Ovary (tissue), 3 donors: Measurements from ENCODE around the gene AOPEP.
A peak's percentile ranks its signal among the peaks of the same experiment; 100 is the strongest.

Experiments used
- CTCF ChIP-seq, 3 donors: fragments of 450-650 bp in 2 of 3; fragments of 200-600 bp in 1 of 3; IDR thresholded peaks; one replicate each; pipeline versions ENCODE4 v1.5.1 to v1.8.0; 2016 to 2022; ENCODE audit warnings: antibody characterized with exemption in 3 of 3, mild to moderate bottlenecking in 1 of 3
- EP300 ChIP-seq: sonication (generic); formaldehyde crosslinking; IDR thresholded peaks from one replicate; pipeline ENCODE4 v1.6.1; 2017; ENCODE audit warnings: antibody characterized with exemption
- POLR2A ChIP-seq: fragments of 450-650 bp; IDR thresholded peaks from one replicate; pipeline ENCODE4 v1.6.1; 2017; ENCODE audit warnings: antibody characterized with exemption, mild to moderate bottlenecking, moderate library complexity
- donor health status: DM: no; HTN: no; CAD: no.

GRCh38 chr9:94937214-94937903, 210.9 kb downstream of the AOPEP start:
- TF ChIP-seq CTCF (IDR thresholded peaks at IDR 0.05) (no peak), EP300 (peak; percentile 10), POLR2A (no peak)
